ENCODE results near the gene CYP19A1. TPM values are rescaled to one million over a fixed set of nuclear protein-coding genes. Genes with fewer than 3 reads are reported as not detected.
A peak's percentile ranks its signal among the peaks of the same experiment; 100 is the strongest.

CYP19A1 gene
- total and polyA plus RNA-seq, 10 of the 15 experiments (the other 5 are each of a cell fraction or from before 2014, with no cell fraction given), result 0.08 to 1.8 (median 0.70) TPM

- TF ChIP-seq ZSCAN29 (IDR thresholded peaks at IDR 0.05), result no peak
- TF ChIP-seq ZBTB11 (CRISPR knock-in tag; IDR thresholded peaks at IDR 0.05), result no peak
- no peak for TF ChIP-seq NFXL1 (IDR thresholded peaks at IDR 0.05; ENCODE audit: borderline replicate concordance)
- TF ChIP-seq CUX1 (IDR thresholded peaks at IDR 0.05; ENCODE audit: insufficient replicate concordance, low read depth, low read length), result peak; percentile 34
- TF ChIP-seq HDGF (IDR thresholded peaks at IDR 0.05), result no peak
- TF ChIP-seq NBN (IDR thresholded peaks at IDR 0.05), result 0 out of 2 replicates have a peak, but pooled peaks have one; percentile 61
- no peak for TF ChIP-seq CBX3 (IDR thresholded peaks at IDR 0.05; ENCODE audit: borderline replicate concordance, low read depth)
- no peak for TF ChIP-seq TCF12 (IDR thresholded peaks at IDR 0.05; ENCODE audit: low read depth, low read length)
- TF ChIP-seq TCF3 (IDR thresholded peaks at IDR 0.05; ENCODE audit: borderline replicate concordance, insufficient read depth, low read depth, low read length), result no peak
- TF ChIP-seq BACH1 (IDR thresholded peaks at IDR 0.05; ENCODE audit: borderline replicate concordance), result no peak
- TF ChIP-seq ATF2 (IDR thresholded peaks at IDR 0.05; ENCODE audit: low read length), result peak; percentile 90
- no peak for TF ChIP-seq EZH2 (IDR thresholded peaks at IDR 0.05; ENCODE audit: borderline replicate concordance, control insufficient read depth, low read depth, low read length)
- TF ChIP-seq BCLAF1 (IDR thresholded peaks at IDR 0.05), result no peak
- no peak for TF ChIP-seq E2F4 (IDR thresholded peaks at IDR 0.05; ENCODE audit: low read depth, low read length)
- no peak for TF ChIP-seq CHD1 (IDR thresholded peaks at IDR 0.05; ENCODE audit: low read depth, low read length)
- TF ChIP-seq CHD4 (IDR thresholded peaks at IDR 0.05), result no peak
- no peak for TF ChIP-seq SIX5 (IDR thresholded peaks at IDR 0.05; ENCODE audit: low read depth, low read length, severe bottlenecking)
- TF ChIP-seq LARP7 (IDR thresholded peaks at IDR 0.05), result no peak
Measured at GRCh38 chr15:51348688-51349087, 10.3 kb upstream of the CYP19A1 start (continued).
